Body of pancreas (tissue), 4 donors: ENCODE data around the gene USH2A.

Experiments
- CTCF ChIP-seq, 7 experiments: fragments of 450-650 bp in 4 of 7; fragments of 200-600 bp in 3 of 7; sonication (generic) in 3 of 7; IDR thresholded peaks; one replicate each; pipeline ENCODE4 v1.5.1; 2016 to 2019; ENCODE audit warnings: antibody characterized with exemption in 7 of 7
- POLR2A ChIP-seq, 3 donors: fragments of 450-650 bp; IDR thresholded peaks; one replicate each; pipeline ENCODE4 v1.6.1; 2016; ENCODE audit warnings: antibody characterized with exemption in 3 of 3, mild to moderate bottlenecking in 2 of 3

GRCh38 chr1:215932558-215932957, 490.7 kb downstream of the USH2A start:
- TF ChIP-seq CTCF (IDR thresholded peaks at IDR 0.05), result no peak
- no peak for TF ChIP-seq POLR2A (IDR thresholded peaks at IDR 0.05)
